Neural progenitor cell (in vitro differentiated cells): Measurements from ENCODE around the gene DNAJC22. TPM values are rescaled to one million over a fixed set of nuclear protein-coding genes. Genes with fewer than 3 reads are reported as not detected.
"Not testable (repeated sequence)": the region's sequence is repeated elsewhere in the genome, so short reads cannot be mapped to it uniquely, and the experiment has no call there.

ENCODE experiments used
- DNase-seq: peaks from one replicate; pipeline ENCODE4 v3.0.0-alpha.2; 2016; ENCODE audit warnings: low spot score
- H2AFZ ChIP-seq: fragments of 200-600 bp; sonication (generic); replicated peaks from 2 replicates; pipeline ENCODE4 v1.6.1; 2016; ENCODE audit warnings: antibody characterized with exemption
- H3F3A ChIP-seq: fragments of 200-600 bp; sonication (generic); 2 replicates; pipeline ENCODE4 v1.6.1; 2016; ENCODE audit warnings: antibody characterized with exemption, low read depth
- H3K27ac ChIP-seq: fragments of 200-600 bp; sonication (generic); 2 replicates; pipeline ENCODE4 v1.5.1; 2016; ENCODE audit warnings: mild to moderate bottlenecking
- H3K27me3 ChIP-seq: fragments of 200-600 bp; sonication (generic); 2 replicates; pipeline ENCODE4 v1.6.1; 2016; ENCODE audit warnings: mild to moderate bottlenecking, moderate library complexity
- H3K36me3 ChIP-seq: fragments of 200-600 bp; sonication (generic); 2 replicates; pipeline ENCODE4 v1.5.1; 2016
- H3K4me1 ChIP-seq: fragments of 200-600 bp; sonication (generic); 2 replicates; pipeline ENCODE4 v1.6.1; 2016; ENCODE audit warnings: mixed run types
- H3K4me2 ChIP-seq: fragments of 200-600 bp; sonication (generic); 2 replicates; pipeline ENCODE4 v1.6.1; 2016
- H3K4me3 ChIP-seq: fragments of 200-600 bp; sonication (generic); 2 replicates; pipeline ENCODE4 v1.5.1; 2016
- H3K79me2 ChIP-seq: fragments of 200-600 bp; sonication (generic); 2 replicates; pipeline ENCODE4 v1.6.1; 2016; ENCODE audit warnings: low read depth
- H3K9ac ChIP-seq: fragments of 200-600 bp; sonication (generic); 2 replicates; pipeline ENCODE4 v1.6.1; 2016
- H3K9me3 ChIP-seq: fragments of 200-600 bp; sonication (generic); 2 replicates; pipeline ENCODE4 v1.5.1; 2016; ENCODE audit warnings: low read depth
- H4K20me1 ChIP-seq: fragments of 200-600 bp; sonication (generic); 2 replicates; pipeline ENCODE4 v1.6.1; 2016; ENCODE audit warnings: low read depth
- H3K27ac Mint-ChIP-seq: 3 replicates; pipeline ENCODE4 v1.8.0; 2021; ENCODE audit warnings: mixed read lengths
- H3K27me3 Mint-ChIP-seq: 2 replicates; pipeline ENCODE4 v1.8.0; 2022; ENCODE audit warnings: low read depth, mild to moderate bottlenecking, inconsistent platforms, moderate library complexity, mixed read lengths; ENCODE audit not compliant: insufficient read depth
- H3K36me3 Mint-ChIP-seq: 3 replicates; pipeline ENCODE4 v1.8.0; 2021; ENCODE audit warnings: mixed read lengths
- H3K4me1 Mint-ChIP-seq: 3 replicates; pipeline ENCODE4 v1.8.0; 2021; ENCODE audit warnings: mixed read lengths
- H3K4me3 Mint-ChIP-seq: 3 replicates; pipeline ENCODE4 v1.8.0; 2021; ENCODE audit warnings: mild to moderate bottlenecking, moderate library complexity, mixed read lengths
- H3K9me3 Mint-ChIP-seq: 3 replicates; pipeline ENCODE4 v1.8.0; 2020; ENCODE audit warnings: mixed read lengths
- CTCF ChIP-seq: fragments of 200-600 bp; sonication (generic); IDR thresholded peaks from 2 replicates; pipeline ENCODE4 v1.5.1; 2017; ENCODE audit warnings: antibody characterized with exemption, mild to moderate bottlenecking
- EZH2 ChIP-seq: fragments of 200-600 bp; sonication (generic); IDR thresholded peaks from 2 replicates; pipeline ENCODE4 v1.6.1; 2017; ENCODE audit warnings: antibody characterized with exemption, mild to moderate bottlenecking, moderate library complexity
- EZH2phosphoT487 ChIP-seq: fragments of 200-600 bp; sonication (generic); IDR thresholded peaks from 2 replicates; pipeline ENCODE4 v1.6.1; 2017; ENCODE audit warnings: antibody characterized with exemption
- total RNA-seq: library from RNA; depleted of rRNA; stranded (reverse); fragments of >200 nt; gene quantifications from 2 replicates; pipeline ENCODE4 v1.2.3, GENCODE V29; 2015; ENCODE audit warnings: low replicate concordance

Gene DNAJC22
- total RNA-seq, 1 donor from 2014 or later: 0.39 TPM

- Histone ChIP-seq H3K79me2 (no peaks in the 10 kb centered on the region), H4K20me1 (no peaks in the 10 kb centered on the region), H3K27me3 (peaks cover 18% of the 10 kb centered on the region), H3F3A (no peaks in the 10 kb centered on the region), H3K36me3 (no peaks in the 10 kb centered on the region), H3K4me2 (no peak overlapping the region), H3K27ac (no peak overlapping the region), H2AFZ (no peak overlapping the region), H3K9me3 (no peaks in the 10 kb centered on the region), H3K4me1 (no peaks in the 10 kb centered on the region), H3K4me3 (no peak overlapping the region), H3K9ac (no peak overlapping the region)
- Mint-ChIP-seq H3K4me1 (no peaks in the 10 kb centered on the region), H3K4me3 (no peak overlapping the region), H3K27ac (no peak overlapping the region), H3K36me3 (no peaks in the 10 kb centered on the region), H3K9me3 (no peaks in the 10 kb centered on the region), H3K27me3 (peaks cover 13% of the 10 kb centered on the region)
- no peak for DNase-seq
- TF ChIP-seq EZH2phosphoT487: no peak
- TF ChIP-seq EZH2: no peak
- no peak for TF ChIP-seq CTCF
Measured at GRCh38 chr12:49309386-49309785, 37.3 kb upstream of the DNAJC22 start.

GRCh38 chr12:49310451-49311000 lies 36.2 kb upstream of the DNAJC22 start:
- not testable (repeated sequence) for H3K27ac Mint-ChIP-seq, H3K9ac ChIP-seq, DNase-seq, H3K36me3 Mint-ChIP-seq, H3K9me3 Mint-ChIP-seq, H3K4me2 ChIP-seq, H3K9me3 ChIP-seq, H3K79me2 ChIP-seq, H3F3A ChIP-seq, H3K4me1 ChIP-seq, H3K4me1 Mint-ChIP-seq, H3K27me3 Mint-ChIP-seq, H3K4me3 Mint-ChIP-seq, H3K4me3 ChIP-seq, H3K27ac ChIP-seq, H4K20me1 ChIP-seq, H2AFZ ChIP-seq, H3K36me3 ChIP-seq
- peaks cover 17% of the 10 kb centered on the region for H3K27me3 ChIP-seq

- H3K27ac Mint-ChIP-seq: no peak overlapping the region
- Histone ChIP-seq H3F3A (no peaks in the 10 kb centered on the region), H3K4me2 (no peak overlapping the region)
Measured at GRCh38 chr12:49314811-49315210, 31.9 kb upstream of the DNAJC22 start.

GRCh38 chr12:49317118-49317517 lies 29.6 kb upstream of the DNAJC22 start:
- not testable (repeated sequence) for H3K9ac ChIP-seq, DNase-seq, H3K27me3 Mint-ChIP-seq, H3K27ac ChIP-seq, H3K9me3 ChIP-seq, H3F3A ChIP-seq, H2AFZ ChIP-seq, H3K27ac Mint-ChIP-seq, H3K36me3 Mint-ChIP-seq, H3K4me2 ChIP-seq, H4K20me1 ChIP-seq, H3K9me3 Mint-ChIP-seq, H3K4me1 ChIP-seq, H3K36me3 ChIP-seq, H3K79me2 ChIP-seq, H3K4me3 ChIP-seq, H3K4me3 Mint-ChIP-seq, H3K4me1 Mint-ChIP-seq
- H3K27me3 ChIP-seq: peaks cover 14% of the 10 kb centered on the region

More at GRCh38 chr12:49314811-49315210, 31.9 kb upstream of the DNAJC22 start:
- H3K27ac ChIP-seq: no peak overlapping the region
- peaks cover 14% of the 10 kb centered on the region for H3K27me3 ChIP-seq
- Mint-ChIP-seq H3K27me3 (peaks cover 6% of the 10 kb centered on the region), H3K36me3 (no peaks in the 10 kb centered on the region), H3K4me1 (no peaks in the 10 kb centered on the region), H3K9me3 (no peaks in the 10 kb centered on the region), H3K4me3 (no peak overlapping the region)
- H4K20me1 ChIP-seq: no peaks in the 10 kb centered on the region
- H3K4me1 ChIP-seq: no peaks in the 10 kb centered on the region
- no peak for DNase-seq
- no peak for TF ChIP-seq CTCF
- TF ChIP-seq EZH2: no peak
- TF ChIP-seq EZH2phosphoT487: no peak
- no peak overlapping the region for H3K9ac ChIP-seq
- H3K79me2 ChIP-seq: no peaks in the 10 kb centered on the region
- H2AFZ ChIP-seq: no peak overlapping the region
- H3K36me3 ChIP-seq: no peaks in the 10 kb centered on the region
- no peaks in the 10 kb centered on the region for H3K9me3 ChIP-seq
- H3K4me3 ChIP-seq: no peak overlapping the region

- H3K4me3 ChIP-seq, DNase-seq, H3K27ac Mint-ChIP-seq, H3K9me3 ChIP-seq, H4K20me1 ChIP-seq, H2AFZ ChIP-seq, H3K36me3 Mint-ChIP-seq, H3K9ac ChIP-seq, H3K27ac ChIP-seq, H3K4me2 ChIP-seq, H3K36me3 ChIP-seq, H3K27me3 Mint-ChIP-seq, H3K9me3 Mint-ChIP-seq: not testable (repeated sequence)
- H3F3A ChIP-seq: peaks cover 11% of the 10 kb centered on the region
- H3K4me1 Mint-ChIP-seq: peaks cover 21% of the 10 kb centered on the region
- peaks cover 16% of the 10 kb centered on the region for H3K79me2 ChIP-seq
- peak overlapping the region; percentile 19 for H3K4me3 Mint-ChIP-seq
- peaks cover 13% of the 10 kb centered on the region for H3K4me1 ChIP-seq
- H3K27me3 ChIP-seq: peaks cover 14% of the 10 kb centered on the region
Measured at GRCh38 chr12:49320411-49321103, 26.1 kb upstream of the DNAJC22 start.
